HepG2 (cell line): ENCODE measurements around the gene OSBPL8. TPM values are rescaled to one million over a fixed set of nuclear protein-coding genes. Genes with fewer than 3 reads are reported as not detected.

Source experiments
- ATAC-seq: fragments of 200-7000 bp; cut with Tn5 transposase; 3 replicates; pipeline ENCODE4 v1.9.1; 2020; ENCODE audit warnings: mild to moderate bottlenecking, moderate library complexity
- BruUV-seq: library from RNA; stranded (reverse); fragments of 400-500 nt; replicated peaks from 2 replicates; lab custom pipeline; 2021; lab: Mats Ljungman, UMichigan
- CTCF ChIA-PET: fragments of 300-600 bp; formaldehyde crosslinking; extraction: SDS; loops from one replicate; lab custom pipeline; 2021; ENCODE audit warnings: low total read pairs, inconsistent platforms, low intra/inter-chr PET ratio; lab: Yijun Ruan, JAX
- POLR2A ChIA-PET: fragments of 350-600 bp; sonication (Branson Sonifier 250); formaldehyde crosslinking; loops from one replicate; lab custom pipeline; 2020; ENCODE audit warnings: antibody characterized with exemption, inconsistent platforms; lab: Yijun Ruan, JAX
- DNase-seq: peaks from one replicate; pipeline ENCODE4 v3.0.0-alpha.2; 2015; ENCODE audit warnings: low spot score
- FAIRE-seq: peaks from 3 replicates; lab custom pipeline; 2011; peaks lifted over from hg19 to GRCh38; lab: Jason Lieb, UNC
- H2AFZ ChIP-seq: one replicate; pipeline ENCODE4 v1.6.1; 2011; ENCODE audit warnings: low read length, inconsistent platforms
- H3K27ac ChIP-seq: fragments of 300-600 bp; 3 replicates; pipeline ENCODE4 v1.8.0; 2011; ENCODE audit warnings: mixed run types, mild to moderate bottlenecking, mixed read lengths, low read length, inconsistent platforms; ENCODE audit not compliant: insufficient read depth; ENCODE audit errors: extremely low read length
- H3K27me3 ChIP-seq, 2 experiments: fragments of 200-600 bp in 1 of 2; 2 replicates in 1 of 2; 3 replicates in 1 of 2; pipeline versions ENCODE4 v1.6.0 to v1.8.0; 2011; ENCODE audit warnings: low read length in 2 of 2, mild to moderate bottlenecking in 2 of 2, moderate library complexity in 2 of 2, inconsistent platforms in 1 of 2; ENCODE audit not compliant: insufficient read depth in 2 of 2, control insufficient read depth in 1 of 2
- H3K36me3 ChIP-seq, 2 experiments: fragments of 200-600 bp in 1 of 2; replicated peaks in 1 of 2; 2 replicates in 1 of 2; 3 replicates in 1 of 2; pipeline versions ENCODE4 v1.5.1 to v1.8.0; 2011; ENCODE audit warnings: low read length in 2 of 2, inconsistent platforms in 1 of 2; ENCODE audit not compliant: insufficient read depth in 2 of 2, control insufficient read depth in 1 of 2
- H3K4me1 ChIP-seq: 2 replicates; pipeline ENCODE4 v1.5.1; 2012; ENCODE audit warnings: low read length, inconsistent platforms; ENCODE audit not compliant: insufficient read depth
- H3K4me2 ChIP-seq: 2 replicates; pipeline ENCODE4 v1.6.0; 2011; ENCODE audit warnings: low read depth, low read length, inconsistent platforms
- H3K4me3 ChIP-seq, 3 experiments: fragments of 200-600 bp in 1 of 3; sonication (generic), shearing (Covaris generic) in 1 of 3; replicated peaks in 1 of 3; 2 replicates each; pipeline ENCODE4 v1.5.1; 2011 to 2016; ENCODE audit warnings: low read length in 3 of 3, inconsistent platforms in 2 of 3, low read depth in 2 of 3, mild to moderate bottlenecking in 2 of 3, control low read depth in 1 of 3, mixed read lengths in 1 of 3; ENCODE audit not compliant: insufficient read depth in 1 of 3
- H3K79me2 ChIP-seq: one replicate; pipeline ENCODE4 v1.6.1; 2011; ENCODE audit warnings: low read length, inconsistent platforms; ENCODE audit not compliant: insufficient read depth
- H3K9ac ChIP-seq: 2 replicates; pipeline ENCODE4 v1.6.0; 2011; ENCODE audit warnings: mild to moderate bottlenecking, low read depth, low read length, inconsistent platforms; ENCODE audit not compliant: insufficient read depth
- H3K9me3 ChIP-seq: 2 replicates; pipeline ENCODE4 v1.5.1; 2012; ENCODE audit warnings: mild to moderate bottlenecking, low read length
- H4K20me1 ChIP-seq: 2 replicates; pipeline ENCODE4 v1.6.0; 2011; ENCODE audit warnings: inconsistent platforms, mild to moderate bottlenecking, low read length, moderate library complexity; ENCODE audit not compliant: insufficient read depth
- ATF7 ChIP-seq, 2 experiments: fragments of 450-650 bp in 1 of 2; sonication (generic) in 1 of 2; formaldehyde crosslinking in 1 of 2; IDR thresholded peaks; 2 replicates each; pipeline versions ENCODE4 v1.4.0 to v1.6.1; 2016 to 2020; ENCODE audit warnings: antibody characterized with exemption in 1 of 2, mild to moderate bottlenecking in 1 of 2, missing genetic modification reagents in 1 of 2
- DNMT1 ChIP-seq: sonication (generic); formaldehyde crosslinking; IDR thresholded peaks from 2 replicates; pipeline ENCODE4 v1.5.1; 2020; ENCODE audit warnings: mild to moderate bottlenecking, missing genetic modification reagents
- GZF1 ChIP-seq: sonication (generic); formaldehyde crosslinking; IDR thresholded peaks from 2 replicates; pipeline ENCODE4 v1.5.1; 2020; ENCODE audit warnings: mild to moderate bottlenecking, missing genetic modification reagents
- MAFF ChIP-seq: IDR thresholded peaks from 2 replicates; pipeline ENCODE4 v1.6.1; 2011; ENCODE audit warnings: low read depth, low read length, improper control_type of control experiment
- MAFK ChIP-seq, 2 experiments: IDR thresholded peaks in 1 of 2; conservative IDR thresholded peaks in 1 of 2; 2 replicates each; pipeline ENCODE4 v1.6.1; 2011; ENCODE audit warnings: improper control_type of control experiment in 2 of 2, low read length in 2 of 2
- MLXIP ChIP-seq: sonication (generic); formaldehyde crosslinking; IDR thresholded peaks from 2 replicates; pipeline ENCODE4 v1.9.0; 2021; ENCODE audit warnings: missing genetic modification reagents, borderline replicate concordance
- POGZ ChIP-seq: sonication (generic); formaldehyde crosslinking; IDR thresholded peaks from 2 replicates; pipeline ENCODE4 v1.4.0; 2020; ENCODE audit warnings: mild to moderate bottlenecking, missing genetic modification reagents
- WGBS: methylation state at CpG from one replicate; pipeline ENCODE4 v1.1.6; 2017; ENCODE audit warnings: low lambda C conversion rate; 5-methylcytosine and 5-hydroxymethylcytosine counted together
- in situ Hi-C: cut with HindIII; loops from 2 replicates; pipeline ENCODE4 v1.10.0; 2017; ENCODE audit warnings: low pct_unique_long_range_greater_than_20kb; ENCODE audit not compliant: extremely low pct_ligation_motif_present
- intact Hi-C: fragments of 100-400 bp; cut with micrococcal nuclease; formaldehyde crosslinking; loops from one replicate; pipeline ENCODE4 v1.10.0; 2022; ENCODE audit not compliant: unreplicated experiment
- polyA plus RNA-seq, 8 experiments: library from polyadenylated mRNA; depleted of rRNA in 3 of 8; stranded (reverse) in 7 of 8; unstranded in 1 of 8; fragments of >200 nt; fragmentation: Illumina TruSeq in 4 of 8; extraction: Trizol in 4 of 8; gene quantifications; 2 replicates each; pipeline versions ENCODE4 v1.2.1 to v1.2.3, GENCODE V29; 2011 to 2016; ENCODE audit warnings: low read depth in 4 of 8, missing spikeins in 1 of 8, mixed read lengths in 1 of 8; ENCODE audit not compliant: insufficient read depth in 1 of 8
- total RNA-seq, 5 experiments: library from RNA; depleted of rRNA; stranded (reverse); fragments of >200 nt; fragmentation: Illumina TruSeq; extraction: Trizol; gene quantifications; 2 replicates each; pipeline ENCODE4 v1.2.3, GENCODE V29; 2016; ENCODE audit warnings: low read depth in 1 of 5

OSBPL8 gene
- total and polyA plus RNA-seq, 2 of the 13 experiments (the other 11 are each of a cell fraction or from before 2014, with no cell fraction given) = 11.0 to 33.9 TPM

- TF ChIP-seq MLXIP (CRISPR knock-in tag) (no peak), POGZ (CRISPR knock-in tag) (no peak), DNMT1 (CRISPR knock-in tag) (no peak)
These were observed 168.1 kb downstream of the OSBPL8 start (continued) for GRCh38 chr12:76391461-76391860.

- H3K4me1 ChIP-seq = no peaks in the 10 kb centered on the region
- no peak overlapping the region for H3K4me2 ChIP-seq
- ATAC-seq (no peak), FAIRE-seq (no peak), DNase-seq (no peak)
- peaks cover 2 to 12% of the 10 kb centered on the region in 2 experiments; a peak in 3 of 5 replicates for H3K36me3 ChIP-seq
- CTCF ChIA-PET = no interaction called here
- no peaks in the 10 kb centered on the region for H3K79me2 ChIP-seq
- POLR2A ChIA-PET = no interaction called here
- H4K20me1 ChIP-seq = no peaks in the 10 kb centered on the region
- no TSS peak for BruUV-seq
- no peak overlapping the region for H3K27ac ChIP-seq
- H3K9ac ChIP-seq = no peak overlapping the region
- TF ChIP-seq MAFF (peak; percentile 31; the same call in 1 of the 2 replicates), MAFK (conservative IDR thresholded peaks at IDR 0.05 in 1 of 2, IDR thresholded peaks at IDR 0.05 in 1 of 2; ENCODE audit: low read length in 2 of 2) (peak; percentile 31 to 57; a peak in 3 of 4 replicates), ATF7 (IDR thresholded peaks at IDR 0.05) (no peak), ATF7 (CRISPR knock-in tag; IDR thresholded peaks at IDR 0.05) (no peak), GZF1 (CRISPR knock-in tag) (no peak)
- no peak overlapping the region for H3K4me3 ChIP-seq
- H3K27me3 ChIP-seq = no peaks in the 10 kb centered on the region
- intact Hi-C loops = no loop called here
- in situ Hi-C loops = no loop called here
- WGBS = 97% methylated on average over 2 of the region's 2 CpGs
- H3K9me3 ChIP-seq = no peaks in the 10 kb centered on the region
- no peak overlapping the region for H2AFZ ChIP-seq
These were observed 172.0 kb downstream of the OSBPL8 start for GRCh38 chr12:76387614-76388013.
